HCT116 (cell line): Measurements from ENCODE around the gene APOBEC3C.

ENCODE experiments used
- CEBPB ChIP-seq: IDR thresholded peaks from 2 replicates; pipeline ENCODE4 v1.6.1; 2012; ENCODE audit warnings: low read depth
- EZH2 ChIP-seq: fragments of 200-600 bp; sonication (generic); IDR thresholded peaks from 2 replicates; pipeline ENCODE4 v1.6.1; 2017; ENCODE audit warnings: antibody characterized with exemption, mixed run types
- POLR2A ChIP-seq: IDR thresholded peaks from 2 replicates; pipeline ENCODE4 v1.7.0; 2011; ENCODE audit warnings: borderline replicate concordance; ENCODE audit not compliant: insufficient read depth, insufficient read length; ENCODE audit errors: extremely low read depth
- REST ChIP-seq: IDR thresholded peaks from 2 replicates; pipeline ENCODE4 v1.6.1; 2012; ENCODE audit warnings: low read depth
- SIN3A ChIP-seq: IDR thresholded peaks from 2 replicates; pipeline ENCODE4 v1.6.1; 2012; ENCODE audit warnings: low read depth
- SRF ChIP-seq: IDR thresholded peaks from 2 replicates; pipeline ENCODE4 v1.6.1; 2012; ENCODE audit warnings: low read depth
- TCF7L2 ChIP-seq: IDR thresholded peaks from 2 replicates; pipeline ENCODE4 v1.7.0; 2011; ENCODE audit warnings: borderline replicate concordance, inconsistent platforms; ENCODE audit not compliant: insufficient read depth, insufficient read length; ENCODE audit errors: extremely low read depth
- ZFX ChIP-seq: fragments of 450-650 bp; IDR thresholded peaks from 2 replicates; pipeline ENCODE4 v1.6.1; 2017
- TF ChIP-seq, protein P1 (sequence below), 3 experiments: fragments of 200-600 bp in 1 of 3; sonication (generic) in 1 of 3; IDR thresholded peaks in 2 of 3; conservative IDR thresholded peaks in 1 of 3; 2 replicates each; pipeline ENCODE4 v1.5.1; 2012 to 2017; ENCODE audit warnings: low read depth in 2 of 3, low read length in 2 of 3, antibody characterized with exemption in 1 of 3, borderline replicate concordance in 1 of 3, control low read depth in 1 of 3, mild to moderate bottlenecking in 1 of 3, mixed read lengths in 1 of 3, mixed run types in 1 of 3, moderate library complexity in 1 of 3; ENCODE audit not compliant: insufficient read depth in 1 of 3

DNA sequence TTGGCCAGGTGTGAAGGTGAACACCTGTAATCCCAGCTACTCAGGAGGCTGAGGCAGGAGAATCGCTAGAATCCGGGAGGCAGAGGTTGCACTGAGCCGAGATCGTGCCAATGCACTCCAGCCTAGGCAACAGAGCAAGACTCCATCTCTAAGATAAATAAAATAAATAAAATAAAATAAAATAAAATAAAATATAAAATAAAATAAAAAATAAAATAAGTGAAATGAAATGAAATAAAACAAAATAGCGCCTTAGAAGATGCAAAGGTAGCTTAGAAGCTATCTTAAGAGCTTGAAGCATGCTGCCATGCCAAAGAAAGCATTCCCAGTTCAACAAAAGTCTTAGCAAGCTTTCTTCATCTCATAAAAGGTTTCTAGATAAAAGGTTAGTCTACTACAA, 6.9 kb upstream of the APOBEC3C start:
- no peak for TF ChIP-seq POLR2A
- TF ChIP-seq TCF7L2: no peak
- TF ChIP-seq ZFX: no peak
- TF ChIP-seq SIN3A: no peak
- TF ChIP-seq EZH2: no peak
- no peak for TF ChIP-seq SRF
- TF ChIP-seq, protein P1, sequence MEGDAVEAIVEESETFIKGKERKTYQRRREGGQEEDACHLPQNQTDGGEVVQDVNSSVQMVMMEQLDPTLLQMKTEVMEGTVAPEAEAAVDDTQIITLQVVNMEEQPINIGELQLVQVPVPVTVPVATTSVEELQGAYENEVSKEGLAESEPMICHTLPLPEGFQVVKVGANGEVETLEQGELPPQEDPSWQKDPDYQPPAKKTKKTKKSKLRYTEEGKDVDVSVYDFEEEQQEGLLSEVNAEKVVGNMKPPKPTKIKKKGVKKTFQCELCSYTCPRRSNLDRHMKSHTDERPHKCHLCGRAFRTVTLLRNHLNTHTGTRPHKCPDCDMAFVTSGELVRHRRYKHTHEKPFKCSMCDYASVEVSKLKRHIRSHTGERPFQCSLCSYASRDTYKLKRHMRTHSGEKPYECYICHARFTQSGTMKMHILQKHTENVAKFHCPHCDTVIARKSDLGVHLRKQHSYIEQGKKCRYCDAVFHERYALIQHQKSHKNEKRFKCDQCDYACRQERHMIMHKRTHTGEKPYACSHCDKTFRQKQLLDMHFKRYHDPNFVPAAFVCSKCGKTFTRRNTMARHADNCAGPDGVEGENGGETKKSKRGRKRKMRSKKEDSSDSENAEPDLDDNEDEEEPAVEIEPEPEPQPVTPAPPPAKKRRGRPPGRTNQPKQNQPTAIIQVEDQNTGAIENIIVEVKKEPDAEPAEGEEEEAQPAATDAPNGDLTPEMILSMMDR (IDR thresholded peaks at IDR 0.05 in 2 of 3, conservative IDR thresholded peaks at IDR 0.05 in 1 of 3; ENCODE audit: borderline replicate concordance in 1 of 3, insufficient read depth in 1 of 3, low read depth in 2 of 3, low read length in 2 of 3): no peak
- TF ChIP-seq REST: no peak
- no peak for TF ChIP-seq CEBPB
